A549 (cell line): ENCODE data around the gene ABI3. TPM values are rescaled to one million over a fixed set of nuclear protein-coding genes. Genes with fewer than 3 reads are reported as not detected.

ENCODE experiments used
- ATAC-seq, 2 experiments: fragments of 200-7000 bp in 1 of 2; fragments of >200 bp in 1 of 2; cut with Nextera tagmentation in 1 of 2; cut with Tn5 transposase in 1 of 2; 3 replicates each; pipeline versions ENCODE4 v1.8.0 to v1.9.1; 2018 to 2020; ENCODE audit warnings: mild to moderate bottlenecking in 1 of 2, moderate library complexity in 1 of 2
- CTCF ChIA-PET: fragments of 300-600 bp; sonication (Branson Sonifier 250); formaldehyde crosslinking; extraction: SDS; loops from one replicate; lab custom pipeline; 2021; ENCODE audit warnings: antibody characterized with exemption, inconsistent platforms; lab: Yijun Ruan, JAX
- POLR2A ChIA-PET: fragments of 350-600 bp; formaldehyde crosslinking; extraction: SDS; loops from one replicate; lab custom pipeline; 2021; ENCODE audit warnings: antibody characterized with exemption, inconsistent platforms; lab: Yijun Ruan, JAX
- DNase-seq, 2 experiments: peaks; one replicate each; pipeline versions ENCODE4 v3.0.0 to v3.0.0-alpha.2; 2011 to 2016; ENCODE audit warnings: low read depth in 1 of 2, low spot score in 1 of 2
- FAIRE-seq: peaks from 2 replicates; lab custom pipeline; 2011; peaks lifted over from hg19 to GRCh38; lab: Jason Lieb, UNC
- H3K27ac ChIP-seq, 2 experiments: fragments of >200 bp; sonication (Bioruptor Twin); formaldehyde crosslinking; 3 replicates each; pipeline ENCODE4 v1.5.1; 2016 to 2017
- H3K4me1 ChIP-seq: fragments of >200 bp; sonication (Bioruptor Twin); formaldehyde crosslinking; 3 replicates; pipeline ENCODE4 v1.6.1; 2016
- H3K4me2 ChIP-seq: fragments of >200 bp; sonication (Bioruptor Twin); formaldehyde crosslinking; 3 replicates; pipeline ENCODE4 v1.6.1; 2016
- H3K4me3 ChIP-seq: fragments of >200 bp; sonication (Bioruptor Twin); formaldehyde crosslinking; 3 replicates; pipeline ENCODE4 v1.5.1; 2016
- H3K9me3 ChIP-seq: fragments of >200 bp; sonication (Bioruptor Twin); formaldehyde crosslinking; 3 replicates; pipeline ENCODE4 v1.6.1; 2016
- BCL3 ChIP-seq: fragments of >200 bp; sonication (Bioruptor Twin); formaldehyde crosslinking; IDR thresholded peaks from 3 replicates; pipeline ENCODE4 v1.6.1; 2016
- BHLHE40 ChIP-seq: IDR thresholded peaks from 2 replicates; pipeline ENCODE4 v1.6.1; 2012; ENCODE audit warnings: low read depth, low read length, inconsistent platforms
- CBX2 ChIP-seq: fragments of 200-600 bp; sonication (generic); IDR thresholded peaks from 2 replicates; pipeline ENCODE4 v1.6.1; 2016; ENCODE audit warnings: low read depth, mild to moderate bottlenecking, borderline replicate concordance
- CBX8 ChIP-seq: fragments of 200-600 bp; sonication (generic); IDR thresholded peaks from 2 replicates; pipeline ENCODE4 v1.6.1; 2016
- CHD2 ChIP-seq: fragments of 150-350 bp; IDR thresholded peaks from 2 replicates; pipeline ENCODE4 v1.6.1; 2014; ENCODE audit warnings: low read length; ENCODE audit not compliant: partially characterized antibody
- CHD4 ChIP-seq: fragments of 200-600 bp; sonication (generic); IDR thresholded peaks from 2 replicates; pipeline ENCODE4 v1.6.1; 2016; ENCODE audit warnings: antibody characterized with exemption, mild to moderate bottlenecking, borderline replicate concordance
- CTCF ChIP-seq: fragments of >200 bp; sonication (Bioruptor Twin); formaldehyde crosslinking; IDR thresholded peaks from 3 replicates; pipeline ENCODE4 v1.5.1; 2016
- ELK1 ChIP-seq: fragments of 150-350 bp; IDR thresholded peaks from 2 replicates; pipeline ENCODE4 v1.6.1; 2014; ENCODE audit warnings: low read depth, mild to moderate bottlenecking, low read length
- EP300 ChIP-seq, 2 experiments: fragments of >200 bp; sonication (Bioruptor Twin); formaldehyde crosslinking; IDR thresholded peaks; 2 replicates in 1 of 2; 3 replicates in 1 of 2; pipeline ENCODE4 v1.6.1; 2016 to 2017
- ESRRA ChIP-seq: fragments of 150-350 bp; IDR thresholded peaks from 2 replicates; pipeline ENCODE4 v1.6.1; 2014; ENCODE audit warnings: mild to moderate bottlenecking, low read length, borderline replicate concordance
- HOXB13 ChIP-seq: fragments of 250-450 bp; sonication (Bioruptor Pico); IDR thresholded peaks from 2 replicates; pipeline ENCODE4 v1.5.0; 2020; ENCODE audit warnings: low read depth, mild to moderate bottlenecking, moderate library complexity
- MAFK ChIP-seq: fragments of 450-650 bp; IDR thresholded peaks from 2 replicates; pipeline ENCODE4 v1.6.1; 2014; ENCODE audit not compliant: partially characterized antibody
- MYC ChIP-seq: IDR thresholded peaks from 2 replicates; pipeline ENCODE4 v1.6.1; 2012; ENCODE audit warnings: mild to moderate bottlenecking, inconsistent platforms, low read length, improper control_type of control experiment, borderline replicate concordance
- NR3C1 ChIP-seq: fragments of >200 bp; sonication (Bioruptor Twin); formaldehyde crosslinking; IDR thresholded peaks from 3 replicates; pipeline ENCODE4 v1.6.1; 2017
- PBX3 ChIP-seq: IDR thresholded peaks from 2 replicates; pipeline ENCODE4 v1.6.1; 2012
- PHF8 ChIP-seq: fragments of 200-600 bp; sonication (generic); IDR thresholded peaks from 2 replicates; pipeline ENCODE4 v1.6.1; 2016; ENCODE audit warnings: low read depth, mild to moderate bottlenecking, antibody characterized with exemption, moderate library complexity, borderline replicate concordance
- RAD21 ChIP-seq, 2 experiments: fragments of >200 bp in 1 of 2; sonication (Bioruptor Twin) in 1 of 2; formaldehyde crosslinking in 1 of 2; IDR thresholded peaks in 1 of 2; conservative IDR thresholded peaks in 1 of 2; 2 replicates in 1 of 2; 3 replicates in 1 of 2; pipeline ENCODE4 v1.6.1; 2012 to 2018; ENCODE audit warnings: inconsistent platforms in 1 of 2
- RNF2 ChIP-seq: fragments of 200-600 bp; sonication (generic); IDR thresholded peaks from 2 replicates; pipeline ENCODE4 v1.6.1; 2016; ENCODE audit warnings: low read depth, mild to moderate bottlenecking, antibody characterized with exemption, moderate library complexity, borderline replicate concordance
- SMC3 ChIP-seq: fragments of >200 bp; sonication (Bioruptor Twin); formaldehyde crosslinking; IDR thresholded peaks from 3 replicates; pipeline ENCODE4 v1.6.1; 2018; ENCODE audit warnings: inconsistent platforms
- WGBS: methylation state at CpG from one replicate; pipeline ENCODE4 v1.1.6; 2017; ENCODE audit errors: missing lambda C conversion rate; 5-methylcytosine and 5-hydroxymethylcytosine counted together
- polyA plus RNA-seq, 4 experiments: library from polyadenylated mRNA; depleted of rRNA in 3 of 4; stranded (reverse); fragments of >200 nt; fragmentation: RNase III in 1 of 4; extraction: RNeasy Plus Mini Kit Qiagen cat#74134 plus additional on column Dnase treatment in 1 of 4; gene quantifications; 2 replicates in 3 of 4; 3 replicates in 1 of 4; pipeline ENCODE4 v1.2.3, GENCODE V29; 2011 to 2017
- TF ChIP-seq, protein P1 (sequence below): IDR thresholded peaks from 2 replicates; pipeline ENCODE4 v1.6.1; 2012; ENCODE audit warnings: low read depth, borderline replicate concordance

Gene ABI3
- polyA plus RNA-seq, 2 of the 4 experiments (the other 2 are of a cell fraction), result not detected

GRCh38 chr17:49223517-49224197 is 13.2 kb downstream of the ABI3 start:
- Histone ChIP-seq H3K27ac (0 out of 6 replicates have a peak overlapping the region, but pooled peaks of 1 of the 2 experiments have one; percentile 10), H3K4me3 (0 out of 3 replicates have a peak overlapping the region, but pooled peaks have one; percentile 0), H3K4me2 (peak overlapping the region; percentile 60), H3K9me3 (no peaks in the 10 kb centered on the region), H3K4me1 (peaks cover 11% of the 10 kb centered on the region)
- CTCF ChIA-PET, result interaction anchor here (0.8 to 12.3 kb wide), 12 partner anchors 10 to 332 kb away, joined by 3 to 224 read pairs (median 8); partner anchors contain the start of genes ABI3 and GNGT2
- POLR2A ChIA-PET, result interaction anchor here (0.9 kb wide), 1 partner anchor 67 kb away, joined by 5 read pairs; no protein-coding TSS in a partner anchor
- WGBS, result 29% methylated on average over 31 of the region's 31 CpGs
- DNase-seq, result peak; percentile 52 to 87
- TF ChIP-seq RAD21 (conservative IDR thresholded peaks at IDR 0.05 in 1 of 2, IDR thresholded peaks at IDR 0.05 in 1 of 2) (peak; percentile 51 to 56), SMC3 (peak; percentile 69), PHF8 (no peak), CTCF (peak; percentile 74)
- peak; percentile 36 to 77; a peak in 4 of 6 replicates for ATAC-seq
- FAIRE-seq, result peak; percentile 51

DNA sequence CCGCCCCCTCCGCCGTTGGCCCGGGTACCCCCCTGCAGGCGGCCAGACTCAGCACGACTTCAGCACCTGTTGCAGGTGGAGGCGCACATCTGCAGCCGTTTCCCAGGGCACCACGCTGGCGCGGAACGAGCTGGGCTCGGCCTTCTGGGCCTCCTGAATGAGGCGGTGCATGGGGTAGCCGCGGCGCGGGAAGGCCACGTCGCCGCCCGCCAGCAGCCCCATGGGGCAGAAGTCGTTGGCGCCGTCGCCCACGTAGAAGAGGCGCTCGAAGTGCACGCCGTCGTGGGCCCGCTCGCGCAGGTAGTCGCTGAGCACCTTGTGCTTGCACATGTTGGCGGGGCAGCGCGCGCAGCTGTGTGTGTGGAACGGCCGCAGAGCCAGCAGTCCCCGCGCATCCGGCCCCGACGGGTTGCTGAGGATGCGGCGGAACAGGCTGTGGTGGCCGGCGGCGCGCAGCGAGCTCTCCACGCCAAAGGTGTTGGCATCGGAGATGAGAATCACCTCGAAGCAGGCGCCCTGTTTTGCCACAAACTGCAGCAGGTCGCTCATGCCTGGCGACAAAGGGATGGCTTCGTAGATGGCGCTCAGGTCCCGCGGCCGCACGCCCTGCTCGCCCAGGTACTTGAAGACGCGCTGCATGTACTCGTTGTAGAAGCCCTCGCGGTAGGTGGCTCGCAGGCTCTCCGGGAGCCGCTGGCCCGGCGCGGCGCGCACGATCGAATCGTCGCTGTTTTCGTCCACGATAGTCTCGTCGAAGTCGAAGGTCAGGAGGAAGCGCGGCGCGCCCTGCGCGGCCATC is 13.9 kb downstream of the ABI3 start:
- 88% methylated on average over 95 of the region's 95 CpGs for WGBS
- TF ChIP-seq HOXB13 (CRISPR knock-in tag), result no peak
- no peak for TF ChIP-seq RAD21 (conservative IDR thresholded peaks at IDR 0.05 in 1 of 2, IDR thresholded peaks at IDR 0.05 in 1 of 2)
- TF ChIP-seq MYC, result no peak
- TF ChIP-seq CBX8, result no peak
- no peak for TF ChIP-seq CHD4
- TF ChIP-seq EP300 (IDR thresholded peaks at IDR 0.05), result no peak
- TF ChIP-seq MAFK, result no peak
- ChIA-PET CTCF (interaction anchor here (0.8 to 12.3 kb wide), 13 partner anchors 10 to 333 kb away, joined by 3 to 224 read pairs (median 4); partner anchors contain the start of genes ABI3 and GNGT2), POLR2A (no interaction called here)
- Histone ChIP-seq H3K9me3 (no peaks in the 10 kb centered on the region), H3K27ac (no peak overlapping the region), H3K4me2 (no peak overlapping the region), H3K4me3 (no peak overlapping the region), H3K4me1 (peaks cover 11% of the 10 kb centered on the region)
- ATAC-seq, result no peak
- no peak for DNase-seq
- FAIRE-seq, result no peak

DNA sequence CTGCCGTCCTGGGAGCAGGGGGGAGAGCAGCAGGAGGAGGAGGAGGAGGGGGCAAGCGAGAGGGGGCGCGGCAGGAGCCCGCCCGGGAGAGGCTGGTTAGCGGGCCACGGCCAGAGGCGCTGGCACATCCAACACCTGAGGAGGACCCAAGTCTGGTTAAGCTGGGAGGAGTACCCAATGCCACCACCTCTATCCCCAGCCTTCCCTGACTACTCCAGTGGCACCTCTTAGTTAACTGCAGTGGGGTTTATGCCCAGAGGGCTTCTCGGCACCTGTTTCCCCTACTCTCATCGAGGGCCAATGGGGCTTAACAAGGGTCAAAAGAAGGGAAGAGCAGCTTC is 14.5 kb downstream of the ABI3 start:
- FAIRE-seq, result no peak
- ChIA-PET CTCF (interaction anchor here (0.9 to 12.3 kb wide), 13 partner anchors 9 to 513 kb away, joined by 3 to 224 read pairs (median 4); partner anchors contain the start of genes ABI3 and GNGT2), POLR2A (no interaction called here)
- no peak overlapping the region for H3K4me2 ChIP-seq
- WGBS, result 85% methylated on average over 11 of the region's 11 CpGs
- peaks cover 14% of the 10 kb centered on the region for H3K4me1 ChIP-seq
- DNase-seq, result no peak
- no peaks in the 10 kb centered on the region for H3K9me3 ChIP-seq
- no peak overlapping the region for H3K4me3 ChIP-seq
- no peak overlapping the region for H3K27ac ChIP-seq
- ATAC-seq, result no peak
- TF ChIP-seq, protein P1, sequence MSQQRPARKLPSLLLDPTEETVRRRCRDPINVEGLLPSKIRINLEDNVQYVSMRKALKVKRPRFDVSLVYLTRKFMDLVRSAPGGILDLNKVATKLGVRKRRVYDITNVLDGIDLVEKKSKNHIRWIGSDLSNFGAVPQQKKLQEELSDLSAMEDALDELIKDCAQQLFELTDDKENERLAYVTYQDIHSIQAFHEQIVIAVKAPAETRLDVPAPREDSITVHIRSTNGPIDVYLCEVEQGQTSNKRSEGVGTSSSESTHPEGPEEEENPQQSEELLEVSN, result no peak
- TF ChIP-seq NR3C1, result no peak
- TF ChIP-seq BCL3, result no peak
- TF ChIP-seq HOXB13 (CRISPR knock-in tag), result no peak
- no peak for TF ChIP-seq CBX2
- no peak for TF ChIP-seq CTCF
- no peak for TF ChIP-seq ESRRA
- TF ChIP-seq EP300 (IDR thresholded peaks at IDR 0.05), result no peak
- no peak for TF ChIP-seq ELK1
- TF ChIP-seq RNF2, result no peak
- no peak for TF ChIP-seq CBX8
- no peak for TF ChIP-seq CHD4
- no peak for TF ChIP-seq CHD2
- TF ChIP-seq PBX3, result no peak
- TF ChIP-seq BHLHE40, result no peak
